GM12878 (cell line): ENCODE data around the gene GGA2. TPM values are rescaled to one million over a fixed set of nuclear protein-coding genes. Genes with fewer than 3 reads are reported as not detected.

Experiments used
- BMI1 ChIP-seq: fragments of 450-650 bp; IDR thresholded peaks from 2 replicates; pipeline ENCODE4 v1.6.1; 2016; ENCODE audit warnings: mild to moderate bottlenecking, moderate library complexity, borderline replicate concordance
- CREM ChIP-seq: IDR thresholded peaks from 2 replicates; pipeline ENCODE4 v1.6.1; 2014; ENCODE audit warnings: antibody characterized with exemption, low read depth
- EGR1 ChIP-seq, 2 experiments: IDR thresholded peaks; 1 replicate in 1 of 2; 2 replicates in 1 of 2; pipeline ENCODE4 v1.6.1; 2011 to 2012; ENCODE audit warnings: low read depth in 2 of 2, low read length in 2 of 2, borderline replicate concordance in 1 of 2, mild to moderate bottlenecking in 1 of 2, moderate library complexity in 1 of 2
- IRF4 ChIP-seq: IDR thresholded peaks from 2 replicates; pipeline ENCODE4 v1.6.1; 2011; ENCODE audit warnings: low read depth, low read length
- LARP7 ChIP-seq: fragments of 450-650 bp; IDR thresholded peaks from 2 replicates; pipeline ENCODE4 v1.6.1; 2017; ENCODE audit warnings: mild to moderate bottlenecking
- NBN ChIP-seq: fragments of 450-650 bp; IDR thresholded peaks from 2 replicates; pipeline ENCODE4 v1.6.1; 2016
- NFYA ChIP-seq: IDR thresholded peaks from 2 replicates; pipeline ENCODE4 v1.6.1; 2011; ENCODE audit warnings: low read depth, mild to moderate bottlenecking, low read length, improper control_type of control experiment, borderline replicate concordance
- NR2C1 ChIP-seq: fragments of 450-650 bp; IDR thresholded peaks from 2 replicates; pipeline ENCODE4 v1.6.1; 2017; ENCODE audit warnings: antibody characterized with exemption, mild to moderate bottlenecking, moderate library complexity
- PAX8 ChIP-seq: fragments of 450-650 bp; IDR thresholded peaks from 2 replicates; pipeline ENCODE4 v1.6.1; 2017; ENCODE audit warnings: mild to moderate bottlenecking, moderate library complexity
- RELA ChIP-seq: fragments of 450-650 bp; IDR thresholded peaks from 2 replicates; pipeline ENCODE4 v1.8.0; 2014; ENCODE audit warnings: borderline replicate concordance; ENCODE audit not compliant: partially characterized antibody
- RUNX3 ChIP-seq: IDR thresholded peaks from 2 replicates; pipeline ENCODE4 v1.6.1; 2012; ENCODE audit warnings: low read length, inconsistent platforms
- SMAD1 ChIP-seq: fragments of 450-650 bp; IDR thresholded peaks from 2 replicates; pipeline ENCODE4 v1.6.1; 2018; ENCODE audit warnings: mild to moderate bottlenecking, low read depth; ENCODE audit not compliant: partially characterized antibody
- SMARCA5 ChIP-seq: fragments of 450-650 bp; IDR thresholded peaks from 2 replicates; pipeline ENCODE4 v1.6.1; 2017; ENCODE audit warnings: mild to moderate bottlenecking
- ZNF217 ChIP-seq: fragments of 450-650 bp; IDR thresholded peaks from 2 replicates; pipeline ENCODE4 v1.6.1; 2017; ENCODE audit warnings: antibody characterized with exemption, mild to moderate bottlenecking
- ZNF384 ChIP-seq: IDR thresholded peaks from 2 replicates; pipeline ENCODE4 v1.6.1; 2012; ENCODE audit warnings: low read depth, mild to moderate bottlenecking, low read length, improper control_type of control experiment, borderline replicate concordance
- polyA plus RNA-seq, 11 experiments: library from polyadenylated mRNA; depleted of rRNA in 4 of 11; unstranded in 6 of 11; stranded (reverse) in 5 of 11; fragments of >200 nt; fragmentation: Nextera tagmentation in 4 of 11; fragmentation: Illumina TruSeq in 1 of 11; extraction: Ambion mirVana in 4 of 11; extraction: Trizol in 1 of 11; gene quantifications; 1 replicate in 1 of 11; 2 replicates in 10 of 11; pipeline versions ENCODE4 v1.2.1 to v1.2.3, GENCODE V29; 2011 to 2016; ENCODE audit warnings: inconsistent platforms in 2 of 11, missing spikeins in 2 of 11, low read depth in 1 of 11
- total RNA-seq, 4 experiments: library from RNA; depleted of rRNA in 3 of 4; stranded (reverse); fragments of >200 nt in 3 of 4; fragmentation: Illumina TruSeq in 1 of 4; extraction: Trizol in 1 of 4; gene quantifications; 2 replicates each; pipeline versions ENCODE4 v1.2.1 to v1.2.3, GENCODE V29; 2013 to 2021
- TF ChIP-seq, protein P1 (sequence below): fragments of 450-650 bp; conservative IDR thresholded peaks from 2 replicates; pipeline ENCODE4 v1.6.1; 2017; ENCODE audit warnings: mild to moderate bottlenecking, moderate library complexity
- TF ChIP-seq, protein P2 (sequence below): fragments of 150-350 bp; IDR thresholded peaks from 2 replicates; pipeline ENCODE4 v1.6.1; 2016; ENCODE audit warnings: low read depth, low read length
- TF ChIP-seq, protein P3 (sequence below): fragments of 450-650 bp; IDR thresholded peaks from 2 replicates; pipeline ENCODE4 v1.6.1; 2014; ENCODE audit warnings: mild to moderate bottlenecking
- TF ChIP-seq, protein P4 (sequence below): IDR thresholded peaks from 2 replicates; pipeline ENCODE4 v1.6.1; 2011; ENCODE audit warnings: borderline replicate concordance, low read depth, mild to moderate bottlenecking, moderate library complexity, mixed read lengths, low read length; ENCODE audit not compliant: insufficient read depth; ENCODE audit errors: extremely low read length
- TF ChIP-seq, protein P5 (sequence below): fragments of 450-650 bp; IDR thresholded peaks from 2 replicates; pipeline ENCODE4 v1.6.1; 2016; ENCODE audit warnings: mild to moderate bottlenecking
- TF ChIP-seq, protein P6 (sequence below): IDR thresholded peaks from 2 replicates; pipeline ENCODE4 v1.6.1; 2011; ENCODE audit warnings: low read depth, mild to moderate bottlenecking, low read length, moderate library complexity, borderline replicate concordance; ENCODE audit errors: extremely low read depth

GGA2 gene
- total and polyA plus RNA-seq, 10 of the 15 experiments (the other 5 are each of a cell fraction or from before 2014, with no cell fraction given), result 14.1 to 153 (median 86.6) TPM

DNA sequence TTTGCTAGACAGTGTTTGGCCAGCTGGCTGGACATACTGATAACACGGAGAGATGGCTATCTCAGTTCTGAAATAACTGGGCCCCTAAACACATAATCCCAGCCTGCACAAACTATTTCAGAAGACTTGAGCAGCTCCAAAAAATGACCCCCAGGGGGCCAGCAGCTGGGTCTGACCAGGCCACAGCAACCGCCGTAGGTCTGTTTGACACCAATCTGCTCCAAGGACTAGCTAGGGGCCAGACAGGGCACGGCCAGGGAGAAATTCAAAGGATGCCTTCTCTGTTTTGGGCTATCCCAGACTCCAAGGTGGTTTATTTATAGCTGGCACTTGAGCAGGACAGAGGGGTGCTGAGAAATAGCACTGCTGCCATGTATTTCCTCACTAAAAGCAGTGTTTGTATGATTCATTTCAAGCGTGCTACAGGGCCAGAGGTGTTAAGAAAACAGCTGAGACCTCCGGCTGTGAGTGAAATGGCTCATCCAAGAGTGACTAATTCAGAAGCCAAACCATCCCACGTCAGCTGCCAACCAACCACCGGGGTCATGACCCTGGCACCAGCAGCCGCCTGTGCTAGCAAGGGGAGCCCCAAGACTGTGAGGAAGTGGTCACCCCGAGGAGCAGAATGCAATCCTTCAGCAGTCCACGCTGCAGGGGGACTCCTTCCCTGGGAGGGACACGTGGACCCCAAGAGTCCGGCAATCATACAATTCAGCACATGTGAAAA, 5.7 kb downstream of the GGA2 start (continued):
- TF ChIP-seq, protein P1, sequence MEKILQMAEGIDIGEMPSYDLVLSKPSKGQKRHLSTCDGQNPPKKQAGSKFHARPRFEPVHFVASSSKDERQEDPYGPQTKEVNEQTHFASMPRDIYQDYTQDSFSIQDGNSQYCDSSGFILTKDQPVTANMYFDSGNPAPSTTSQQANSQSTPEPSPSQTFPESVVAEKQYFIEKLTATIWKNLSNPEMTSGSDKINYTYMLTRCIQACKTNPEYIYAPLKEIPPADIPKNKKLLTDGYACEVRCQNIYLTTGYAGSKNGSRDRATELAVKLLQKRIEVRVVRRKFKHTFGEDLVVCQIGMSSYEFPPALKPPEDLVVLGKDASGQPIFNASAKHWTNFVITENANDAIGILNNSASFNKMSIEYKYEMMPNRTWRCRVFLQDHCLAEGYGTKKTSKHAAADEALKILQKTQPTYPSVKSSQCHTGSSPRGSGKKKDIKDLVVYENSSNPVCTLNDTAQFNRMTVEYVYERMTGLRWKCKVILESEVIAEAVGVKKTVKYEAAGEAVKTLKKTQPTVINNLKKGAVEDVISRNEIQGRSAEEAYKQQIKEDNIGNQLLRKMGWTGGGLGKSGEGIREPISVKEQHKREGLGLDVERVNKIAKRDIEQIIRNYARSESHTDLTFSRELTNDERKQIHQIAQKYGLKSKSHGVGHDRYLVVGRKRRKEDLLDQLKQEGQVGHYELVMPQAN, result peak; percentile 84
- TF ChIP-seq ZNF384 (no peak), ZNF217 (no peak), CREM (peak; percentile 81), NBN (peak; percentile 89), RUNX3 (peak; percentile 87), BMI1 (0 out of 2 replicates have a peak, but pooled peaks have one; percentile 33), EGR1 (IDR thresholded peaks at IDR 0.05; ENCODE audit: borderline replicate concordance in 1 of 2, low read depth in 2 of 2, low read length in 2 of 2) (no peak), SMARCA5 (peak; percentile 57; the same call in 1 of the 2 replicates), PAX8 (no peak), RELA (no peak), IRF4 (peak; percentile 91), LARP7 (0 out of 2 replicates have a peak, but pooled peaks have one; percentile 36), NFYA (no peak), NR2C1 (peak; percentile 85), SMAD1 (no peak)
- TF ChIP-seq, protein P2, sequence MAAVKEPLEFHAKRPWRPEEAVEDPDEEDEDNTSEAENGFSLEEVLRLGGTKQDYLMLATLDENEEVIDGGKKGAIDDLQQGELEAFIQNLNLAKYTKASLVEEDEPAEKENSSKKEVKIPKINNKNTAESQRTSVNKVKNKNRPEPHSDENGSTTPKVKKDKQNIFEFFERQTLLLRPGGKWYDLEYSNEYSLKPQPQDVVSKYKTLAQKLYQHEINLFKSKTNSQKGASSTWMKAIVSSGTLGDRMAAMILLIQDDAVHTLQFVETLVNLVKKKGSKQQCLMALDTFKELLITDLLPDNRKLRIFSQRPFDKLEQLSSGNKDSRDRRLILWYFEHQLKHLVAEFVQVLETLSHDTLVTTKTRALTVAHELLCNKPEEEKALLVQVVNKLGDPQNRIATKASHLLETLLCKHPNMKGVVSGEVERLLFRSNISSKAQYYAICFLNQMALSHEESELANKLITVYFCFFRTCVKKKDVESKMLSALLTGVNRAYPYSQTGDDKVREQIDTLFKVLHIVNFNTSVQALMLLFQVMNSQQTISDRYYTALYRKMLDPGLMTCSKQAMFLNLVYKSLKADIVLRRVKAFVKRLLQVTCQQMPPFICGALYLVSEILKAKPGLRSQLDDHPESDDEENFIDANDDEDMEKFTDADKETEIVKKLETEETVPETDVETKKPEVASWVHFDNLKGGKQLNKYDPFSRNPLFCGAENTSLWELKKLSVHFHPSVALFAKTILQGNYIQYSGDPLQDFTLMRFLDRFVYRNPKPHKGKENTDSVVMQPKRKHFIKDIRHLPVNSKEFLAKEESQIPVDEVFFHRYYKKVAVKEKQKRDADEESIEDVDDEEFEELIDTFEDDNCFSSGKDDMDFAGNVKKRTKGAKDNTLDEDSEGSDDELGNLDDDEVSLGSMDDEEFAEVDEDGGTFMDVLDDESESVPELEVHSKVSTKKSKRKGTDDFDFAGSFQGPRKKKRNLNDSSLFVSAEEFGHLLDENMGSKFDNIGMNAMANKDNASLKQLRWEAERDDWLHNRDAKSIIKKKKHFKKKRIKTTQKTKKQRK, result no peak
- TF ChIP-seq, protein P3, sequence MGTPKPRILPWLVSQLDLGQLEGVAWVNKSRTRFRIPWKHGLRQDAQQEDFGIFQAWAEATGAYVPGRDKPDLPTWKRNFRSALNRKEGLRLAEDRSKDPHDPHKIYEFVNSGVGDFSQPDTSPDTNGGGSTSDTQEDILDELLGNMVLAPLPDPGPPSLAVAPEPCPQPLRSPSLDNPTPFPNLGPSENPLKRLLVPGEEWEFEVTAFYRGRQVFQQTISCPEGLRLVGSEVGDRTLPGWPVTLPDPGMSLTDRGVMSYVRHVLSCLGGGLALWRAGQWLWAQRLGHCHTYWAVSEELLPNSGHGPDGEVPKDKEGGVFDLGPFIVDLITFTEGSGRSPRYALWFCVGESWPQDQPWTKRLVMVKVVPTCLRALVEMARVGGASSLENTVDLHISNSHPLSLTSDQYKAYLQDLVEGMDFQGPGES, result no peak
- TF ChIP-seq, protein P4, sequence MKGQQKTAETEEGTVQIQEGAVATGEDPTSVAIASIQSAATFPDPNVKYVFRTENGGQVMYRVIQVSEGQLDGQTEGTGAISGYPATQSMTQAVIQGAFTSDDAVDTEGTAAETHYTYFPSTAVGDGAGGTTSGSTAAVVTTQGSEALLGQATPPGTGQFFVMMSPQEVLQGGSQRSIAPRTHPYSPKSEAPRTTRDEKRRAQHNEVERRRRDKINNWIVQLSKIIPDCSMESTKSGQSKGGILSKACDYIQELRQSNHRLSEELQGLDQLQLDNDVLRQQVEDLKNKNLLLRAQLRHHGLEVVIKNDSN, result peak; percentile 11
- TF ChIP-seq, protein P5, sequence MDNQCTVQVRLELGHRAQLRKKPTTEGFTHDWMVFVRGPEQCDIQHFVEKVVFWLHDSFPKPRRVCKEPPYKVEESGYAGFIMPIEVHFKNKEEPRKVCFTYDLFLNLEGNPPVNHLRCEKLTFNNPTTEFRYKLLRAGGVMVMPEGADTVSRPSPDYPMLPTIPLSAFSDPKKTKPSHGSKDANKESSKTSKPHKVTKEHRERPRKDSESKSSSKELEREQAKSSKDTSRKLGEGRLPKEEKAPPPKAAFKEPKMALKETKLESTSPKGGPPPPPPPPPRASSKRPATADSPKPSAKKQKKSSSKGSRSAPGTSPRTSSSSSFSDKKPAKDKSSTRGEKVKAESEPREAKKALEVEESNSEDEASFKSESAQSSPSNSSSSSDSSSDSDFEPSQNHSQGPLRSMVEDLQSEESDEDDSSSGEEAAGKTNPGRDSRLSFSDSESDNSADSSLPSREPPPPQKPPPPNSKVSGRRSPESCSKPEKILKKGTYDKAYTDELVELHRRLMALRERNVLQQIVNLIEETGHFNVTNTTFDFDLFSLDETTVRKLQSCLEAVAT, result 0 out of 2 replicates have a peak, but pooled peaks have one; percentile 49
- TF ChIP-seq, protein P6, sequence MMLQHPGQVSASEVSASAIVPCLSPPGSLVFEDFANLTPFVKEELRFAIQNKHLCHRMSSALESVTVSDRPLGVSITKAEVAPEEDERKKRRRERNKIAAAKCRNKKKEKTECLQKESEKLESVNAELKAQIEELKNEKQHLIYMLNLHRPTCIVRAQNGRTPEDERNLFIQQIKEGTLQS, result no peak
